Kidney (tissue), 14 donors: ENCODE results near the gene SOX13. TPM values are rescaled to one million over a fixed set of nuclear protein-coding genes. Genes with fewer than 3 reads are reported as not detected.

Experiments used
- DNase-seq, 5 donors: peaks; one replicate each; pipeline ENCODE4 v3.0.0-alpha.2; 2013 to 2020
- FAIRE-seq: peaks from 2 replicates; lab custom pipeline; 2012; peaks lifted over from hg19 to GRCh38; lab: Jason Lieb, UNC
- H3K27ac ChIP-seq, 2 donors: one replicate each; pipeline ENCODE4 v1.7.0; 2013; ENCODE audit warnings: low read depth in 2 of 2, low read length in 2 of 2, inconsistent platforms in 1 of 2
- H3K27me3 ChIP-seq: one replicate; pipeline ENCODE4 v1.7.1; 2013; ENCODE audit warnings: low read length, inconsistent platforms; ENCODE audit not compliant: control insufficient read depth, insufficient read depth
- H3K36me3 ChIP-seq, 3 donors: one replicate each; pipeline versions ENCODE4 v1.7.0 to v1.7.1; 2013; ENCODE audit warnings: low read length in 3 of 3, control low read depth in 1 of 3, inconsistent platforms in 1 of 3; ENCODE audit not compliant: insufficient read depth in 3 of 3, control insufficient read depth in 2 of 3
- H3K4me1 ChIP-seq, 3 donors: one replicate each; pipeline versions ENCODE4 v1.7.0 to v1.7.1; 2013; ENCODE audit warnings: low read length in 3 of 3, inconsistent platforms in 1 of 3, low read depth in 1 of 3; ENCODE audit not compliant: control insufficient read depth in 2 of 3, insufficient read depth in 2 of 3
- H3K4me3 ChIP-seq, 3 donors: one replicate each; pipeline versions ENCODE4 v1.7.0 to v1.8.1; 2013; ENCODE audit warnings: low read length in 3 of 3, control low read depth in 1 of 3, inconsistent platforms in 1 of 3
- H3K9ac ChIP-seq, 3 donors: one replicate each; pipeline versions ENCODE4 v1.7.0 to v1.7.1; 2013; ENCODE audit warnings: low read length in 3 of 3, control low read depth in 1 of 3, inconsistent platforms in 1 of 3
- H3K9me3 ChIP-seq, 3 donors: one replicate each; pipeline versions ENCODE4 v1.7.0 to v1.7.1; 2013; ENCODE audit warnings: low read length in 3 of 3, control low read depth in 1 of 3, inconsistent platforms in 1 of 3; ENCODE audit not compliant: control insufficient read depth in 2 of 3, insufficient read depth in 1 of 3
- CTCF ChIP-seq: IDR thresholded peaks from 3 replicates; pipeline ENCODE4 v1.5.1; 2012; ENCODE audit warnings: mild to moderate bottlenecking, moderate library complexity, borderline replicate concordance; ENCODE audit not compliant: insufficient read depth; ENCODE audit errors: extremely low read depth
- intact Hi-C: fragments of 100-400 bp; cut with DNase I; formaldehyde crosslinking; loops from one replicate; pipeline ENCODE4 v1.11.1; 2022
- polyA plus RNA-seq: library from polyadenylated mRNA; stranded (reverse); fragments of 350-450 nt; fragmentation: Illumina TruSeq; extraction: RNeasy Lipid Tissue Mini Kit (QIAGEN cat#74804); gene quantifications from one replicate; pipeline ENCODE4 v1.2.3, GENCODE V29; 2014; ENCODE audit warnings: low read depth, low replicate concordance; ENCODE audit not compliant: insufficient read depth
- total RNA-seq: library from RNA; stranded (reverse); fragmentation: NEBNext Ultra II Directional; extraction: Animal tissue kit (Norgen Biotek cat#: 25700); gene quantifications from one replicate; pipeline ENCODE4 v1.2.1, GENCODE V29; 2021
- donor health status: control.
- donor health status: control.
- donor health status: control.
- donor health status: control.
- donor health status: control.
- donor health status: DM: yes; HTN: yes; CAD: no.
- donor health status: Normal renal cell carcinoma (clear cell type).

The SOX13 gene
- total and polyA plus RNA-seq, 2 donors from 2014 or later = 23.9 to 55.2 TPM

GRCh38 chr1:204029016-204029415 lies 43.9 kb upstream of the SOX13 start:
- no peak overlapping the region for H3K9ac ChIP-seq
- H3K4me3 ChIP-seq = no peak overlapping the region
- no peaks in the 10 kb centered on the region for H3K9me3 ChIP-seq
- no peak for DNase-seq
- intact Hi-C loops = no loop called here
- no peaks in the 10 kb centered on the region for H3K36me3 ChIP-seq
- FAIRE-seq = no peak
- H3K27me3 ChIP-seq = no peaks in the 10 kb centered on the region
- no peak for TF ChIP-seq CTCF
- no peaks in the 10 kb centered on the region for H3K4me1 ChIP-seq
- H3K27ac ChIP-seq = no peak overlapping the region

DNA sequence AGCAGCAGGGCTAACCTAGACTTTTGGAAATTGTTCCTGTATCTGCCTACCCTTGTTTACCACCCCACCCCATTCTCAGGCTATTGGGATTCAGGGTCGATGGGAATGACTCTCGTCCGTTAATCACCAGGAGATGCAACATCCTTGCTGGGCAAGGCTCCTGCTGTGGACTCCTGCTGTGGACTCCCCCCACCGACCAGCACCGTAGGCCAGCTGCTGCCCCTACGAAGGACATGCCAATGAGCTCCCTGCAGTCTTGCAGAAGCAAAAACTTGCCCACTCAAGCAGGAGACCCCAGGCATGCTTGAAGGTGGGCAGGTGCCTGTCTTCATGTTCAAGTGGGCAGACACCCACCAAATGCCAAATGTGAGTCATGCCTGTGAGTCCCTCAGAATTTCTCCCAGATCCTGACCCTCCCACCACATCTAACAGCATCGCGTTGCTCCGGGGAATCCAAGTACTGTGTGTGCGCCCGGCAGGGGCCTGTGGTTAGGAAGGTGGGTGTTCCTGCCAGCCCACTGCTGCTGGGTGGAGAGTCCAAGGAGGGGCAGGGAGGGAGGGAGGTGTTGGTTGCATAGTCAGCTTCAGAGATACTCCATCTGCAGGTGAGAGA lies 41.7 kb upstream of the SOX13 start:
- H3K4me1 ChIP-seq = no peaks in the 10 kb centered on the region
- no peak overlapping the region for H3K9ac ChIP-seq
- H3K4me3 ChIP-seq = no peak overlapping the region
- no peaks in the 10 kb centered on the region for H3K36me3 ChIP-seq
- no peak overlapping the region for H3K27ac ChIP-seq
- intact Hi-C loops = no loop called here
- H3K27me3 ChIP-seq = no peaks in the 10 kb centered on the region
- no peak for TF ChIP-seq CTCF
- no peak for FAIRE-seq
- no peaks in the 10 kb centered on the region for H3K9me3 ChIP-seq
- no peak for DNase-seq

DNA sequence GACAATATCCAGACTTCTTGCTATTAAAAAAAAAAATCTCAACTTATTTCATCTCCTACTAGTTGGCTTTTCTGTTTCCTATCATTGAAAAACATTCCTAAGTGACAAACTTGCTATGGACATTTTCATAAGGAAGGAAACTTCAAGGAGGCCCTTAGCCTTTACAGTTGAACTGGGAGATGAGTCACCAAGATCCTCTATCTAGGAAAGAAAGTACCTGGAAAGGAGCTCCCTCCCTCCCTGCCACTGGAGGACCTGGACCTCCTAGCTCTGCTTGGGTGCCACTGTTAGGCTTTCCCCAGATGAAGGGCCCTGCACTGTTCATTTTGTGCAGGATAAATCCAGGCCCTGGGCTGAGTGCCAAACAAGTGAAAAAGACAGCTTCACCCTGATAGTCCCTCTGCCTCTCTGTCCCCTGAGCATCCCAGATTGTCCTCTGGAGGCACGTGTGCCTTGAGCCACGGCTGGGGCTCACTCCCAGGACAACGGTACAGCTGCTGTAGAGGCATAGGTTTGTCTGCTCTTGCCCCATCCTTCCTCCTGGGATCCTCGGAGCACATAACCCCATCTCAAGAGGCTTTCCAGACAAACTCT lies 40.2 kb upstream of the SOX13 start:
- Histone ChIP-seq H3K27ac (no peak overlapping the region), H3K36me3 (no peaks in the 10 kb centered on the region), H3K9ac (no peak overlapping the region), H3K4me3 (no peak overlapping the region), H3K4me1 (no peaks in the 10 kb centered on the region), H3K9me3 (no peaks in the 10 kb centered on the region), H3K27me3 (no peaks in the 10 kb centered on the region)
- FAIRE-seq (no peak), DNase-seq (no peak)
- no peak for TF ChIP-seq CTCF
- intact Hi-C loops = no loop called here
